ENCODE data around the gene LHX6.

LHX6 gene

GRCh38 chr9:122206118-122207046, 22.4 kb downstream of the LHX6 start:
- no peak for TF ChIP-seq CTCF (conservative IDR thresholded peaks at IDR 0.05; ENCODE audit: low read depth, low read length)
- peak; percentile 73 for DNase-seq (ENCODE audit: low read depth)
- H3K4me3 ChIP-seq (ENCODE audit: low read length): no peak overlapping the region

GRCh38 chr9:122205176-122205575, 23.6 kb downstream of the LHX6 start:
- no peak for TF ChIP-seq CTCF (conservative IDR thresholded peaks at IDR 0.05; ENCODE audit: low read depth, low read length)
- H3K4me3 ChIP-seq (ENCODE audit: low read length): no peak overlapping the region
- DNase-seq (ENCODE audit: low read depth): no peak

GRCh38 chr9:122204491-122204890, 24.3 kb downstream of the LHX6 start:
- H3K4me3 ChIP-seq (ENCODE audit: low read length): no peak overlapping the region
- TF ChIP-seq CTCF (conservative IDR thresholded peaks at IDR 0.05; ENCODE audit: low read depth, low read length): no peak
- DNase-seq (ENCODE audit: low read depth): no peak

GRCh38 chr9:122204055-122204454, 24.7 kb downstream of the LHX6 start:
- DNase-seq (ENCODE audit: low read depth): no peak
- no peak overlapping the region for H3K4me3 ChIP-seq (ENCODE audit: low read length)
- TF ChIP-seq CTCF (conservative IDR thresholded peaks at IDR 0.05; ENCODE audit: low read depth, low read length): no peak

GRCh38 chr9:122202111-122202510, 26.6 kb downstream of the LHX6 start:
- no peak for TF ChIP-seq CTCF (conservative IDR thresholded peaks at IDR 0.05; ENCODE audit: low read depth, low read length)
- H3K4me3 ChIP-seq (ENCODE audit: low read length): no peak overlapping the region
- DNase-seq (ENCODE audit: low read depth): no peak

- no peak for DNase-seq (ENCODE audit: low read depth)
- no peak overlapping the region for H3K4me3 ChIP-seq (ENCODE audit: low read length)
- TF ChIP-seq CTCF (conservative IDR thresholded peaks at IDR 0.05; ENCODE audit: low read depth, low read length): no peak
These were observed 27.1 kb downstream of the LHX6 start for GRCh38 chr9:122201641-122202040.
